Suppressor macrophage (primary cell): ENCODE data around the gene RAB5IF.
"Not testable (repeated sequence)": the region's sequence is repeated elsewhere in the genome, so short reads cannot be mapped to it uniquely, and the experiment has no call there.

Source experiments
- DNase-seq, 4 experiments: peaks; one replicate each; pipeline ENCODE4 v3.0.0-alpha.2; 2020 to 2022

RAB5IF gene

GRCh38 chr20:36587388-36588070, 18.1 kb upstream of the RAB5IF start:
- DNase-seq = no peak

GRCh38 chr20:36591281-36591680, 14.3 kb upstream of the RAB5IF start:
- DNase-seq = no peak

GRCh38 chr20:36591854-36592641, 13.5 kb upstream of the RAB5IF start:
- peak in 1 of 4 experiments; percentile 33 for DNase-seq

GRCh38 chr20:36593347-36593929, 12.1 kb upstream of the RAB5IF start:
- DNase-seq = peak in 1 of 4 experiments; percentile 11

GRCh38 chr20:36599912-36600345, 5.7 kb upstream of the RAB5IF start:
- peak; percentile 36 to 70 (median 60) for DNase-seq

GRCh38 chr20:36601540-36601939, 4.0 kb upstream of the RAB5IF start:
- DNase-seq = peak; percentile 27 to 59 (median 54)

GRCh38 chr20:36604952-36605398, 604 bp upstream of the RAB5IF start:
- peak; percentile 46 to 67 (median 60) for DNase-seq

GRCh38 chr20:36606158-36607066, 833 bp downstream of the RAB5IF start:
- DNase-seq = peak; percentile 66 to 86 (median 84)

GRCh38 chr20:36607586-36608387, 2.2 kb downstream of the RAB5IF start:
- peak in 3 of 4 experiments; percentile 22 to 46 (median 33) for DNase-seq

- not testable (repeated sequence) for DNase-seq
Observed at GRCh38 chr20:36608388-36608728, 2.8 kb downstream of the RAB5IF start.

- DNase-seq = no peak
Observed at GRCh38 chr20:36611625-36612024, 6.0 kb downstream of the RAB5IF start.

GRCh38 chr20:36613974-36614373, 8.4 kb downstream of the RAB5IF start:
- no peak for DNase-seq

GRCh38 chr20:36614781-36615557, 9.4 kb downstream of the RAB5IF start:
- DNase-seq = no peak

GRCh38 chr20:36620917-36621316, 15.3 kb downstream of the RAB5IF start:
- DNase-seq = no peak

- no peak for DNase-seq
Observed at GRCh38 chr20:36623444-36623843, 17.9 kb downstream of the RAB5IF start.

- no peak for DNase-seq
Observed at GRCh38 chr20:36624068-36624943, 18.7 kb downstream of the RAB5IF start.

GRCh38 chr20:36624944-36625324, 19.4 kb downstream of the RAB5IF start:
- no peak for DNase-seq

- DNase-seq = no peak
Observed at GRCh38 chr20:36628076-36628475, 22.5 kb downstream of the RAB5IF start.
